Liver (tissue), 9 donors: ENCODE measurements around the gene OGG1. TPM values are rescaled to one million over a fixed set of nuclear protein-coding genes. Genes with fewer than 3 reads are reported as not detected.

Experiments
- DNase-seq: peaks from one replicate; pipeline ENCODE4 v3.0.0-alpha.2; 2017; ENCODE audit warnings: low spot score
- H3K27ac ChIP-seq, 2 donors: one replicate each; pipeline ENCODE4 v1.7.0; 2013; ENCODE audit warnings: inconsistent platforms in 2 of 2, low read length in 2 of 2, control low read depth in 1 of 2, low read depth in 1 of 2, mild to moderate bottlenecking in 1 of 2
- H3K27me3 ChIP-seq, 4 donors: one replicate each; pipeline versions ENCODE4 v1.6.1 to v1.7.0; 2013; ENCODE audit warnings: low read length in 3 of 4, inconsistent platforms in 1 of 4, mild to moderate bottlenecking in 1 of 4, moderate library complexity in 1 of 4; ENCODE audit not compliant: control insufficient read depth in 4 of 4, insufficient read depth in 4 of 4
- H3K36me3 ChIP-seq, 4 donors: one replicate each; pipeline versions ENCODE4 v1.6.1 to v1.7.0; 2013; ENCODE audit warnings: low read length in 3 of 4, mild to moderate bottlenecking in 3 of 4, low read depth in 1 of 4, moderate library complexity in 1 of 4; ENCODE audit not compliant: control insufficient read depth in 4 of 4, insufficient read depth in 3 of 4
- H3K4me1 ChIP-seq, 4 donors: one replicate each; pipeline versions ENCODE4 v1.6.1 to v1.7.0; 2013; ENCODE audit warnings: low read length in 3 of 4, mild to moderate bottlenecking in 3 of 4, moderate library complexity in 1 of 4; ENCODE audit not compliant: control insufficient read depth in 4 of 4, insufficient read depth in 4 of 4
- H3K4me3 ChIP-seq, 3 donors: one replicate each; pipeline versions ENCODE4 v1.6.1 to v1.7.0; 2013; ENCODE audit warnings: low read length in 3 of 3, control low read depth in 1 of 3, low read depth in 1 of 3, mild to moderate bottlenecking in 1 of 3
- H3K9ac ChIP-seq, 2 donors: one replicate each; pipeline ENCODE4 v1.7.0; 2013; ENCODE audit warnings: low read length in 2 of 2, mild to moderate bottlenecking in 2 of 2, moderate library complexity in 2 of 2, control low read depth in 1 of 2, low read depth in 1 of 2
- H3K9me3 ChIP-seq, 4 donors: one replicate each; pipeline versions ENCODE4 v1.6.1 to v1.7.0; 2013; ENCODE audit warnings: low read length in 3 of 4; ENCODE audit not compliant: control insufficient read depth in 4 of 4
- ATF3 ChIP-seq: IDR thresholded peaks from 2 replicates; pipeline ENCODE4 v1.6.1; 2016; ENCODE audit warnings: antibody characterized with exemption
- EGR1 ChIP-seq, 2 donors: IDR thresholded peaks; 2 replicates each; pipeline ENCODE4 v1.6.1; 2016 to 2018; ENCODE audit warnings: antibody characterized with exemption in 2 of 2, low read depth in 2 of 2
- FOXA1 ChIP-seq: IDR thresholded peaks from 2 replicates; pipeline ENCODE4 v1.6.1; 2016; ENCODE audit warnings: antibody characterized with exemption
- FOXA2 ChIP-seq: IDR thresholded peaks from 2 replicates; pipeline ENCODE4 v1.6.1; 2016; ENCODE audit warnings: antibody characterized with exemption
- GABPA ChIP-seq, 2 donors: IDR thresholded peaks in 1 of 2; conservative IDR thresholded peaks in 1 of 2; 2 replicates each; pipeline ENCODE4 v1.6.1; 2016; ENCODE audit warnings: antibody characterized with exemption in 2 of 2, mild to moderate bottlenecking in 1 of 2, moderate library complexity in 1 of 2
- HNF4A ChIP-seq, 2 donors: conservative IDR thresholded peaks; 2 replicates each; pipeline ENCODE4 v1.6.1; 2016; ENCODE audit warnings: antibody characterized with exemption in 2 of 2, mild to moderate bottlenecking in 2 of 2
- HNF4G ChIP-seq: IDR thresholded peaks from 2 replicates; pipeline ENCODE4 v1.6.1; 2016; ENCODE audit warnings: antibody characterized with exemption
- JUND ChIP-seq, 2 donors: IDR thresholded peaks; 2 replicates each; pipeline ENCODE4 v1.6.1; 2016; ENCODE audit warnings: antibody characterized with exemption in 2 of 2
- NR2F2 ChIP-seq: IDR thresholded peaks from 2 replicates; pipeline ENCODE4 v1.6.1; 2016; ENCODE audit warnings: antibody characterized with exemption
- RAD21 ChIP-seq, 2 donors: IDR thresholded peaks; 2 replicates each; pipeline ENCODE4 v1.6.1; 2016; ENCODE audit warnings: antibody characterized with exemption in 2 of 2, mild to moderate bottlenecking in 2 of 2
- RXRA ChIP-seq, 2 donors: IDR thresholded peaks; 2 replicates each; pipeline ENCODE4 v1.6.1; 2017 to 2018; ENCODE audit warnings: antibody characterized with exemption in 2 of 2, mild to moderate bottlenecking in 1 of 2
- SP1 ChIP-seq: IDR thresholded peaks from 2 replicates; pipeline ENCODE4 v1.6.1; 2018; ENCODE audit warnings: antibody characterized with exemption, mild to moderate bottlenecking
- TAF1 ChIP-seq: conservative IDR thresholded peaks from 2 replicates; pipeline ENCODE4 v1.6.1; 2016; ENCODE audit warnings: antibody characterized with exemption, mild to moderate bottlenecking
- YY1 ChIP-seq: IDR thresholded peaks from 2 replicates; pipeline ENCODE4 v1.6.1; 2016; ENCODE audit warnings: antibody characterized with exemption, mild to moderate bottlenecking
- WGBS: extraction: QIAGEN DNeasy Blood & Tissue Kit; methylation state at CpG from one replicate; pipeline ENCODE4 v1.1.7; 2013; 5-methylcytosine and 5-hydroxymethylcytosine counted together
- polyA plus RNA-seq, 2 donors: library from polyadenylated mRNA; stranded (reverse) in 1 of 2; unstranded in 1 of 2; fragments of 200-250 nt in 1 of 2; fragments of >200 nt in 1 of 2; fragmentation: Nextera tagmentation in 1 of 2; extraction: Ambion mirVana in 1 of 2; gene quantifications; one replicate each; pipeline versions ENCODE4 v1.2.1 to v1.2.3, GENCODE V29; 2013 to 2015
- total RNA-seq, 2 donors: library from RNA; depleted of rRNA; stranded (reverse); fragments of >200 nt; gene quantifications; one replicate each; pipeline ENCODE4 v1.2.3, GENCODE V29; 2014
- TF ChIP-seq, protein P1 (sequence below): IDR thresholded peaks from 2 replicates; pipeline ENCODE4 v1.6.1; 2016; ENCODE audit warnings: antibody characterized with exemption
- TF ChIP-seq, protein P2 (sequence below): IDR thresholded peaks from 2 replicates; pipeline ENCODE4 v1.6.1; 2016; ENCODE audit warnings: antibody characterized with exemption
- TF ChIP-seq, protein P3 (sequence below): fragments of 150-350 bp; IDR thresholded peaks from 2 replicates; pipeline ENCODE4 v1.5.1; 2017; ENCODE audit warnings: improper control_type of control experiment, low read depth, low read length; ENCODE audit not compliant: missing input control
- donor health status: healthy.
- donor health status: healthy.
- donor health status: healthy.
- donor health status: healthy.
- donor health status: healthy.

OGG1 gene
- total and polyA plus RNA-seq, 4 donors = 8.9 to 19.8 (median 10.0) TPM

DNA sequence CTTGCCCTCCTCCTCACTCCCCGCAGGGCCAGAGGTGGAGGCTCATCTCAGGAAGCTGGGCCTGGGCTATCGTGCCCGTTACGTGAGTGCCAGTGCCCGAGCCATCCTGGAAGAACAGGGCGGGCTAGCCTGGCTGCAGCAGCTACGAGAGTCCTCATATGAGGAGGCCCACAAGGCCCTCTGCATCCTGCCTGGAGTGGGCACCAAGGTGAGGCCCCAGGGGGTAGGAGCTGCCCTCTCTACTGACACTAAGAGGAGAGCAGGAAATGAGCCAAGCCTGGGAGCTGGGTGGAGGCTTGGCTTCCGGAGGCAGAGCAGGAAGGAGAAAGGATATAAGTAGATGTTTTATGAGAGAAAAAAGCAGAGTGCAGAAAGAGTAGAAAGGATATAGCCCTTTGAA, 4.9 kb downstream of the OGG1 start:
- Histone ChIP-seq H3K9ac (no peak overlapping the region), H3K27ac (no peak overlapping the region), H3K27me3 (no peaks in the 10 kb centered on the region), H3K4me1 (peaks cover 5 to 21% (median 20%) of the 10 kb centered on the region in 4 donors), H3K4me3 (no peak overlapping the region), H3K36me3 (peaks cover 19 to 44% (median 35%) of the 10 kb centered on the region in 4 donors), H3K9me3 (no peaks in the 10 kb centered on the region)
- no peak for TF ChIP-seq FOXA2
- TF ChIP-seq GABPA (IDR thresholded peaks at IDR 0.05 in 1 of 2, conservative IDR thresholded peaks at IDR 0.05 in 1 of 2) = no peak
- TF ChIP-seq ATF3 = no peak
- TF ChIP-seq, protein P1, sequence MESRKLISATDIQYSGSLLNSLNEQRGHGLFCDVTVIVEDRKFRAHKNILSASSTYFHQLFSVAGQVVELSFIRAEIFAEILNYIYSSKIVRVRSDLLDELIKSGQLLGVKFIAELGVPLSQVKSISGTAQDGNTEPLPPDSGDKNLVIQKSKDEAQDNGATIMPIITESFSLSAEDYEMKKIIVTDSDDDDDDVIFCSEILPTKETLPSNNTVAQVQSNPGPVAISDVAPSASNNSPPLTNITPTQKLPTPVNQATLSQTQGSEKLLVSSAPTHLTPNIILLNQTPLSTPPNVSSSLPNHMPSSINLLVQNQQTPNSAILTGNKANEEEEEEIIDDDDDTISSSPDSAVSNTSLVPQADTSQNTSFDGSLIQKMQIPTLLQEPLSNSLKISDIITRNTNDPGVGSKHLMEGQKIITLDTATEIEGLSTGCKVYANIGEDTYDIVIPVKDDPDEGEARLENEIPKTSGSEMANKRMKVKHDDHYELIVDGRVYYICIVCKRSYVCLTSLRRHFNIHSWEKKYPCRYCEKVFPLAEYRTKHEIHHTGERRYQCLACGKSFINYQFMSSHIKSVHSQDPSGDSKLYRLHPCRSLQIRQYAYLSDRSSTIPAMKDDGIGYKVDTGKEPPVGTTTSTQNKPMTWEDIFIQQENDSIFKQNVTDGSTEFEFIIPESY = no peak
- no peak for TF ChIP-seq SP1
- no peak for DNase-seq
- WGBS = 78% methylated on average over 8 of the region's 8 CpGs

- Histone ChIP-seq H3K4me1 (peaks cover 0 to 5% (median 0%) of the 10 kb centered on the region in 4 donors), H3K9me3 (no peaks in the 10 kb centered on the region), H3K36me3 (peaks cover 19 to 57% (median 40%) of the 10 kb centered on the region in 4 donors), H3K27ac (no peak overlapping the region), H3K9ac (no peak overlapping the region), H3K27me3 (no peaks in the 10 kb centered on the region), H3K4me3 (no peak overlapping the region)
- WGBS = 95% methylated on average over 13 of the region's 13 CpGs
- no peak for DNase-seq
- TF ChIP-seq JUND (IDR thresholded peaks at IDR 0.05) = no peak
- no peak for TF ChIP-seq NR2F2
- no peak for TF ChIP-seq HNF4G
- TF ChIP-seq ATF3 = no peak
- no peak for TF ChIP-seq SP1
- TF ChIP-seq, protein P2, sequence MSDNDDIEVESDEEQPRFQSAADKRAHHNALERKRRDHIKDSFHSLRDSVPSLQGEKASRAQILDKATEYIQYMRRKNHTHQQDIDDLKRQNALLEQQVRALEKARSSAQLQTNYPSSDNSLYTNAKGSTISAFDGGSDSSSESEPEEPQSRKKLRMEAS = no peak
- no peak for TF ChIP-seq RXRA (IDR thresholded peaks at IDR 0.05)
- TF ChIP-seq GABPA (IDR thresholded peaks at IDR 0.05 in 1 of 2, conservative IDR thresholded peaks at IDR 0.05 in 1 of 2) = no peak
- TF ChIP-seq FOXA2 = no peak
- TF ChIP-seq RAD21 (IDR thresholded peaks at IDR 0.05) = no peak
- no peak for TF ChIP-seq EGR1 (IDR thresholded peaks at IDR 0.05; ENCODE audit: low read depth in 2 of 2)
These were observed 7.7 kb downstream of the OGG1 start for GRCh38 chr3:9757427-9757826.

DNA sequence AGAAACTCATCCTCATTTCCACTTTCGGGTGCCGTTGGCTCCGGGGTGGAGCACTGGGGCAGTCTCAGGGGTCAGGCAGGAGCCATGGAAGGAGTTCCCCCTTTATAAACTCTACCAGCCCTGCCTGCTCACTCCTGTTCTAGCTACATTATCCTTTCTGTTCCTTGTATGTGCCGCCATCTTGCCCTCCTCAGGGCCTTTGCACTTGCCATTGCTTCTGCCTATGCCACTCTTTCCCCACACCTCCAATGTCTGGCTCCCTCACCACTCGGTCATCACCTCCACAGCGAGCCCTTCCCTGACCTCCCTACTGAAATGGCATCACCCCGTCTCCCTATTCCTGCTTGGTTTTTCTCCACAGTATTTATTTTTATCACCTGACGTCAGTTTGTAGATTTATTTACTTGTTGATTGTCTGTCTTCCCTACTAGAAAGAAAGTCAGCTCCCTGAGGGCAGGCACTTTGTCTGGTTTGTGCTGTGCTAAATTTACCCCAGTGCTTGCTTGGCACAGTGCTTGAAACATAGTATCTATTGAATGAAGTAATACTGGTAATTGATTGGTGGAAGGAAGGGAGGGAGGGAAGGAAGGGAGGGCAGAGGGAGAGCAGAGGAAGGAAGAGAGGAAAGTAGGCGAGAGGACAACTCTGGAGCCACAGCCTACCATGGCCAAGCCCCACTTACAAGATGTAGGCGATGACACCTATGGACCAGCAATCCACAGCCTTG, 11.2 kb downstream of the OGG1 start:
- WGBS = 95% methylated on average over 10 of the region's 10 CpGs
- no peak overlapping the region for H3K4me3 ChIP-seq
- no peaks in the 10 kb centered on the region for H3K4me1 ChIP-seq
- peaks cover 15 to 58% (median 40%) of the 10 kb centered on the region in 4 donors for H3K36me3 ChIP-seq
- no peak for DNase-seq
- no peak overlapping the region for H3K9ac ChIP-seq
- no peaks in the 10 kb centered on the region for H3K9me3 ChIP-seq
- no peak overlapping the region for H3K27ac ChIP-seq
- no peaks in the 10 kb centered on the region for H3K27me3 ChIP-seq
- TF ChIP-seq FOXA1 (no peak), FOXA2 (no peak), TAF1 (no peak), RAD21 (IDR thresholded peaks at IDR 0.05) (no peak), YY1 (no peak), HNF4A (conservative IDR thresholded peaks at IDR 0.05) (no peak), HNF4G (no peak), GABPA (IDR thresholded peaks at IDR 0.05 in 1 of 2, conservative IDR thresholded peaks at IDR 0.05 in 1 of 2) (no peak)
- TF ChIP-seq, protein P1 = no peak
- TF ChIP-seq, protein P3, sequence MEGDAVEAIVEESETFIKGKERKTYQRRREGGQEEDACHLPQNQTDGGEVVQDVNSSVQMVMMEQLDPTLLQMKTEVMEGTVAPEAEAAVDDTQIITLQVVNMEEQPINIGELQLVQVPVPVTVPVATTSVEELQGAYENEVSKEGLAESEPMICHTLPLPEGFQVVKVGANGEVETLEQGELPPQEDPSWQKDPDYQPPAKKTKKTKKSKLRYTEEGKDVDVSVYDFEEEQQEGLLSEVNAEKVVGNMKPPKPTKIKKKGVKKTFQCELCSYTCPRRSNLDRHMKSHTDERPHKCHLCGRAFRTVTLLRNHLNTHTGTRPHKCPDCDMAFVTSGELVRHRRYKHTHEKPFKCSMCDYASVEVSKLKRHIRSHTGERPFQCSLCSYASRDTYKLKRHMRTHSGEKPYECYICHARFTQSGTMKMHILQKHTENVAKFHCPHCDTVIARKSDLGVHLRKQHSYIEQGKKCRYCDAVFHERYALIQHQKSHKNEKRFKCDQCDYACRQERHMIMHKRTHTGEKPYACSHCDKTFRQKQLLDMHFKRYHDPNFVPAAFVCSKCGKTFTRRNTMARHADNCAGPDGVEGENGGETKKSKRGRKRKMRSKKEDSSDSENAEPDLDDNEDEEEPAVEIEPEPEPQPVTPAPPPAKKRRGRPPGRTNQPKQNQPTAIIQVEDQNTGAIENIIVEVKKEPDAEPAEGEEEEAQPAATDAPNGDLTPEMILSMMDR = no peak
